ELR (cell line): ENCODE data around the gene SP8.

Source experiments
- DNase-seq: peaks from one replicate; pipeline ENCODE4 v3.0.0-alpha.2; 2015; ENCODE audit warnings: low read depth

Gene SP8

GRCh38 chr7:20754001-20754400 lies 32.7 kb downstream of the SP8 start:
- DNase-seq, result no peak

DNA sequence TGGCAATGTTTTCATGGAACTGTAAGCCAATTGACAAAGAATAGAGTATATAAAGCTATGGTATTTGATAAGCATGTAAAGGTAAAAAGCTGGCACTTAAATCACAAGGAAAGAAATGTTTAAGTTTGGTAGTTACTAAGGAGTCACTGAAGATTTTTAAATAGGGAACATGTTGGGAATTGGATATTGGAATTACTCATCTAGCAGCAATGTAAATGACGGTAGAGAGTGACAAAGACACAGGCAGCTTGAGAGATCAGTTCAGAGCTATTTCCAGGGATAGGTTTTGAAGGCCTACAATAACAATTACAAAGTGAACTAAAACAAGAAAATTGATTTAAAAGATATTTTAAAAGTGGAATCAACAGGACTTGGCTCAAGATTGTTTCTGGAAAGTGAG lies 36.8 kb downstream of the SP8 start:
- no peak for DNase-seq

GRCh38 chr7:20748853-20749252 lies 37.8 kb downstream of the SP8 start:
- no peak for DNase-seq

GRCh38 chr7:20747001-20747400 lies 39.7 kb downstream of the SP8 start:
- no peak for DNase-seq

- DNase-seq, result no peak
Measured at GRCh38 chr7:20745702-20746101, 41.0 kb downstream of the SP8 start.

DNA sequence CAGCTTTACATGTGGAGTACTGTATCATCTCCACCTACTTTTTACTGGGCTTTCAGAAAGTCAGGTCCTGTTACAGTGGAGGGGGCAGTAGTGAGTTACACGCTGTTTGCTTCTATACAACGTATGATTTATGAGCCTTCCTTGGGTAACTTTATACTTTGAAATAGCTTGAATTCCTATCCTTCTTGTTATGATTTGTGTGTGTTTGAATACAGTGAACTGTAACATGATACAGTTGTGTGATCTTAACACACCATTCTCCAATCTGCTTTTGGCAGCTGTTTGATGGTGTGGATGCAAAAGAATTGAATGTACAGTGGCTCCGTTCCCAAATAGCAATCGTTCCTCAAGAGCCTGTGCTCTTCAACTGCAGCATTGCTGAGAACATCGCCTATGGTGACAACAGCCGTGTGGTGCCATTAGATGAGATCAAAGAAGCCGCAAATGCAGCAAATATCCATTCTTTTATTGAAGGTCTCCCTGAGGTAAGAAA lies 41.7 kb downstream of the SP8 start:
- DNase-seq, result no peak

DNA sequence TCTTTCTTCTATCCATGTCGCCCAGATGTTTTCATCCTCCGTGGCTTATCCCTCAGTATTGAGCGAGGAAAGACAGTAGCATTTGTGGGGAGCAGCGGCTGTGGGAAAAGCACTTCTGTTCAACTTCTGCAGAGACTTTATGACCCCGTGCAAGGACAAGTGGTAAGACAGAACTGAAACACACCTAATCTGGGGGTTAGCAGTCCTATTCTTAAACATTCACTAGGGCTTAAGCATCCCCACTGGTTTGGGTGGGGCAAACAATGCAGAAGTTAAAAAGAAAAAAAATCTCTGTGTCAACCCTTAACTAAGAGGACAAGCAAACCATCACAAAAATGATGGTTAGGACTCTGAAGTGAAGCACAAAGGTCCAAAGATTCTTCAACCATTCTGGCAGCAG lies 43.8 kb downstream of the SP8 start:
- DNase-seq, result no peak

DNA sequence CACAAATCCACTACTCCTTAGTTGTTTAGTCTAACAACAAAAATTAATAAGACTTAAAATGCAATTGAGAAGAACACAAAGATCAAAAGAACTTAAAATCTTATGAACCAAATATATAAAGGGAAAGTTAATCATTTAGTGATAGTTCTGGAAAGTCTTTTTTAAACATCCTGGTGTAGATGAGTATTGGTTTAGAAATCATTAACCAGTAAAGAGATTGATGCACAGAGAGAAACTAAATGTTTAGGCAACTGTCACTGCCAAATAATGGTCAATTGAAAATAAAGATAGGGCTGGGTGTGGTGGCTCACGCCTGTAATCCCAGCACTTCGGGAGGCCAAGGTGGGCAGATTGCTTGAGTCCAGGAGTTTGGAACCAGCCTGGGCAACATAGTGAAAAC lies 44.9 kb downstream of the SP8 start:
- DNase-seq, result no peak

GRCh38 chr7:20738518-20739481 lies 47.9 kb downstream of the SP8 start:
- no peak for DNase-seq

- no peak for DNase-seq
Measured at GRCh38 chr7:20737840-20738448, 48.7 kb downstream of the SP8 start.

DNA sequence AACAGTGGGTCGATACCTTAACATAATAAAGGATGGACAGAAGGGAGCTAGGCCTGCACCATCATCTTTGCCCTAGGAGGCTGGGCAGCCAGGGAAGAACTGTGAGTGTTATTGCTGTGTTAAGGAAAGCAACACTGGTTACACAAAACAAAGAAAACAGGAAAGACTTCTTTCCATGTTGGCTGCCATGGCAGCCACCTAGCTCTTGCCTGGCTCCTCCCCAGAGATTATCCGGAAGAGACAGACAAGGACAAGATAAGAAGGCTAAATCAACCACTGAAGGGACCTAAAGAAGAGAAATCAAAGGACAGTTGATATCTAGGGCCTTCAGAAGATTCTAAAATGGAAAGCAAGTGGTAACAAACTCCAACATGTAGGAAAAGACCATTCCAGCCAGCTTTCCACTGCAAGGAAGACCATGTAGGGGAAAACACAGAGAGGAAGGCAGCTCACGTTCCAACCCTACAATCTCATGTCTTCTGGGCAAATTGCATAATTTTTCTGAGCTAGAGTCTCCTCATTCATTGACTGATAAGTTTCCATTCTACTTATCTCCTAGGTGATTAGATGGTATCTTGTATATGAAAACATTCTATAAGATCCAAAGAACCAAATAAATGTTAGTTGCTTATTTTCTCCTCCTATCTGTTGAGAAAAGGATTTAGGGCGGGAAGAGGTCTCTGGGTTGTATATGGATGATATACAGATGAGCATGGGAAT lies 51.2 kb downstream of the SP8 start:
- no peak for DNase-seq
